Common myeloid progenitor, CD34-positive (primary cell): Measurements from ENCODE around the gene PIM1.
"Not testable (repeated sequence)": the region's sequence is repeated elsewhere in the genome, so short reads cannot be mapped to it uniquely, and the experiment has no call there.

Experiments used
- CTCF ChIA-PET: fragments of 350-600 bp; sonication (Branson Sonifier 250); formaldehyde crosslinking; loops from one replicate; lab custom pipeline; 2021; ENCODE audit warnings: antibody characterized with exemption; lab: Charles Lee
- POLR2A ChIA-PET: fragments of 350-600 bp; sonication (Branson Sonifier 250); formaldehyde crosslinking; loops from one replicate; lab custom pipeline; 2021; ENCODE audit warnings: antibody characterized with exemption; lab: Charles Lee
- DNase-seq, 3 donors: peaks; one replicate each; pipeline versions ENCODE4 v3.0.0 to v3.0.0-alpha.2; 2013
- H3K27ac ChIP-seq, 2 experiments: 1 replicate in 1 of 2; 2 replicates in 1 of 2; pipeline ENCODE4 v1.7.0; 2013; ENCODE audit warnings: inconsistent platforms in 2 of 2, low read length in 2 of 2, mild to moderate bottlenecking in 2 of 2, low read depth in 1 of 2, moderate library complexity in 1 of 2; ENCODE audit not compliant: severe bottlenecking in 2 of 2, insufficient read depth in 1 of 2, poor library complexity in 1 of 2
- H3K27me3 ChIP-seq, 5 experiments: replicated peaks in 2 of 5; 1 replicate in 3 of 5; 2 replicates in 2 of 5; pipeline versions ENCODE4 v1.6.1 to v1.7.0; 2013; ENCODE audit warnings: low read length in 4 of 5, mild to moderate bottlenecking in 2 of 5, moderate library complexity in 2 of 5, inconsistent platforms in 1 of 5; ENCODE audit not compliant: insufficient read depth in 5 of 5, control insufficient read depth in 4 of 5
- H3K36me3 ChIP-seq, 4 experiments: 1 replicate in 2 of 4; 2 replicates in 2 of 4; pipeline versions ENCODE4 v1.6.1 to v1.7.0; 2013; ENCODE audit warnings: low read length in 3 of 4, control low read depth in 1 of 4, mild to moderate bottlenecking in 1 of 4; ENCODE audit not compliant: control insufficient read depth in 4 of 4, insufficient read depth in 4 of 4
- H3K4me1 ChIP-seq, 4 experiments: 1 replicate in 3 of 4; 2 replicates in 1 of 4; pipeline versions ENCODE4 v1.6.1 to v1.7.1; 2013; ENCODE audit warnings: low read length in 3 of 4, mild to moderate bottlenecking in 3 of 4, control low read depth in 1 of 4, inconsistent platforms in 1 of 4, moderate library complexity in 1 of 4; ENCODE audit not compliant: control insufficient read depth in 4 of 4, insufficient read depth in 4 of 4; ENCODE audit errors: control extremely low read depth in 1 of 4
- H3K4me3 ChIP-seq, 7 experiments: 1 replicate in 4 of 7; 2 replicates in 3 of 7; pipeline versions ENCODE4 v1.5.1 to v1.7.0; 2013; ENCODE audit warnings: mild to moderate bottlenecking in 7 of 7, low read length in 6 of 7, moderate library complexity in 6 of 7, inconsistent platforms in 2 of 7, low read depth in 2 of 7, control low read depth in 1 of 7; ENCODE audit not compliant: insufficient read depth in 4 of 7, control insufficient read depth in 1 of 7; ENCODE audit errors: extremely low read depth in 1 of 7
- H3K9me3 ChIP-seq, 5 experiments: 1 replicate in 4 of 5; 2 replicates in 1 of 5; pipeline versions ENCODE4 v1.6.1 to v1.7.1; 2013; ENCODE audit warnings: low read length in 4 of 5, mild to moderate bottlenecking in 2 of 5, inconsistent platforms in 1 of 5, low read depth in 1 of 5, moderate library complexity in 1 of 5; ENCODE audit not compliant: control insufficient read depth in 4 of 5, insufficient read depth in 2 of 5; ENCODE audit errors: control extremely low read depth in 1 of 5
- WGBS: methylation state at CpG from one replicate; pipeline ENCODE4 v1.1.5; 2013; ENCODE audit not compliant: insufficient coverage; 5-methylcytosine and 5-hydroxymethylcytosine counted together

Gene PIM1

GRCh38 chr6:37190159-37190535, 20.2 kb downstream of the PIM1 start:
- Histone ChIP-seq H3K4me3 (peak overlapping the region in 1 of 7 experiments; percentile 15), H3K27ac (peak overlapping the region; percentile 25 to 85), H3K36me3 (no peaks in the 10 kb centered on the region), H3K9me3 (no peaks in the 10 kb centered on the region), H3K27me3 (no peaks in the 10 kb centered on the region), H3K4me1 (peaks cover 16 to 85% (median 60%) of the 10 kb centered on the region in 4 experiments)
- WGBS, result no CpG with 5 or more reads among the region's 1 CpG
- peak in 2 of 3 donors; percentile 73 to 81 for DNase-seq
- ChIA-PET CTCF (interaction anchor here (0.6 to 6.8 kb wide), 7 partner anchors 9 to 172 kb away, joined by 3 to 89 read pairs (median 12); no protein-coding TSS in a partner anchor), POLR2A (interaction anchor here (0.6 to 0.8 kb wide), 2 partner anchors 9 to 13 kb away, joined by 3 to 9 read pairs; no protein-coding TSS in a partner anchor)

GRCh38 chr6:37192666-37193065, 22.7 kb downstream of the PIM1 start:
- Histone ChIP-seq H3K4me1 (peaks cover 13 to 64% (median 46%) of the 10 kb centered on the region in 4 experiments), H3K36me3 (no peaks in the 10 kb centered on the region), H3K9me3 (no peaks in the 10 kb centered on the region), H3K27me3 (no peaks in the 10 kb centered on the region), H3K27ac (peak overlapping the region; percentile 72 to 85), H3K4me3 (no peak overlapping the region)
- peak in 2 of 3 donors; percentile 35 to 54 for DNase-seq
- POLR2A ChIA-PET, result interaction anchor here (0.6 kb wide), 2 partner anchors 21 to 159 kb away, joined by 3 to 5 read pairs; no protein-coding TSS in a partner anchor
- CTCF ChIA-PET, result interaction anchor here (1.1 to 23.7 kb wide), 6 partner anchors 8 to 168 kb away, joined by 3 to 618 read pairs (median 14); no protein-coding TSS in a partner anchor
- 70% methylated on average over 1 of the region's 3 CpGs for WGBS

GRCh38 chr6:37194886-37195285, 24.9 kb downstream of the PIM1 start:
- ChIA-PET CTCF (interaction anchor here (0.6 to 23.7 kb wide), 9 partner anchors 10 to 170 kb away, joined by 3 to 618 read pairs (median 12); no protein-coding TSS in a partner anchor), POLR2A (interaction anchor here (1.9 kb wide), 1 partner anchor 18 kb away, joined by 8 read pairs; no protein-coding TSS in a partner anchor)
- WGBS, result no CpG with 5 or more reads among the region's 1 CpG
- H3K4me3 ChIP-seq, H3K27me3 ChIP-seq, H3K9me3 ChIP-seq, H3K27ac ChIP-seq, H3K36me3 ChIP-seq, DNase-seq: not testable (repeated sequence)
- peaks cover 4 to 46% (median 38%) of the 10 kb centered on the region in 4 experiments for H3K4me1 ChIP-seq

GRCh38 chr6:37196451-37196850, 26.5 kb downstream of the PIM1 start:
- CTCF ChIA-PET, result interaction anchor here (1.6 to 23.7 kb wide), 4 partner anchors 9 to 172 kb away, joined by 4 to 618 read pairs (median 228); partner anchors contain the start of gene PIM1
- H3K4me3 ChIP-seq, H3K36me3 ChIP-seq, DNase-seq, H3K27me3 ChIP-seq, POLR2A ChIA-PET, H3K27ac ChIP-seq, H3K9me3 ChIP-seq: not testable (repeated sequence)
- peaks cover 4 to 41% (median 34%) of the 10 kb centered on the region in 4 experiments for H3K4me1 ChIP-seq
- no CpG with 5 or more reads among the region's 4 CpGs for WGBS

- Histone ChIP-seq H3K27ac (no peak overlapping the region), H3K36me3 (no peaks in the 10 kb centered on the region), H3K27me3 (no peaks in the 10 kb centered on the region), H3K4me3 (no peak overlapping the region), H3K9me3 (no peaks in the 10 kb centered on the region), H3K4me1 (peaks cover 14 to 49% (median 43%) of the 10 kb centered on the region in 4 experiments)
- ChIA-PET CTCF (interaction anchor here (1.7 to 23.7 kb wide), 4 partner anchors 7 to 176 kb away, joined by 6 to 618 read pairs (median 228); partner anchors contain the start of gene PIM1), POLR2A (interaction anchor here (0.6 kb wide), 1 partner anchor 18 kb away, joined by 3 read pairs; no protein-coding TSS in a partner anchor)
- WGBS, result 44% methylated on average over 4 of the region's 5 CpGs
- DNase-seq, result peak in 2 of 3 donors; percentile 82 to 83
These were observed 30.1 kb downstream of the PIM1 start for GRCh38 chr6:37200085-37200484.

- no CpG with 5 or more reads among the region's 1 CpG for WGBS
- ChIA-PET POLR2A (interaction anchor here (1.0 kb wide), 1 partner anchor 8 kb away, joined by 4 read pairs; no protein-coding TSS in a partner anchor), CTCF (interaction anchor here (0.9 to 23.7 kb wide), 5 partner anchors 8 to 423 kb away, joined by 3 to 618 read pairs (median 33); partner anchors contain the start of gene PIM1)
These were observed 31.8 kb downstream of the PIM1 start for GRCh38 chr6:37201726-37202125.

More at GRCh38 chr6:37201726-37202125, 31.8 kb downstream of the PIM1 start:
- Histone ChIP-seq H3K36me3 (no peaks in the 10 kb centered on the region), H3K27me3 (no peaks in the 10 kb centered on the region), H3K9me3 (no peaks in the 10 kb centered on the region), H3K4me1 (peaks cover 16 to 66% (median 58%) of the 10 kb centered on the region in 4 experiments), H3K27ac (no peak overlapping the region), H3K4me3 (no peak overlapping the region)
- DNase-seq, result no peak
